AG08396 (cell line): ENCODE data around the gene SH2D1B.
A peak's percentile ranks its signal among the peaks of the same experiment; 100 is the strongest.

ENCODE experiments used
- DNase-seq: peaks from one replicate; pipeline ENCODE4 v3.0.0; 2012; ENCODE audit warnings: low spot score, mixed read lengths

SH2D1B gene

DNA sequence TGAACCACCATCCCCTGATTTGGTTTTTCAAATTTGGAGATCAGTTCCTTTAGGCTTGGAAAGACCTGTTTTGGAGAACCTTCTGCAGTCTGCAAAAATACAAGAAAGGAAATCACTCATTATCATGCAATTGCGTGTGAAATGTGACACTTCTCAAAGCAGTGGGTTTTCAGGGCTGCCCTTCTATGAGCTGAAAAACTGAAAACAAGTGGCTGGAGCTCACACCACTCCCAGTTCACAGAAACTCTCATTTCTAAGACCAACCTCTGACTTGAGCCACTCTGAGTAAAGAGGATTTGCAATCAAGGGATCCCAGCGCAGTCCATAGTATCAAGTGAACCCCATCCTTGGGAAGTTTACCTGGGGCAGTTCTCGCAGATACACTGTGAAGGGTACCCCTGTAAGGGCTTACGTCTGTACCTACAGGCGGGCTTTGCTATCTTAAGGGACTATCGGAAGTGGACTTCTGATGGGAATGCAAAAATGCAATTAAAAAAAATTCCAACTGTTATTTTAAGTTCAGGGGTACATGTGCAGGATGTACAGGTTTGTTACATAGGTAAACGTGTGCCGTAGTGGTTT, 12.8 kb downstream of the SH2D1B start:
- no peak for DNase-seq

DNA sequence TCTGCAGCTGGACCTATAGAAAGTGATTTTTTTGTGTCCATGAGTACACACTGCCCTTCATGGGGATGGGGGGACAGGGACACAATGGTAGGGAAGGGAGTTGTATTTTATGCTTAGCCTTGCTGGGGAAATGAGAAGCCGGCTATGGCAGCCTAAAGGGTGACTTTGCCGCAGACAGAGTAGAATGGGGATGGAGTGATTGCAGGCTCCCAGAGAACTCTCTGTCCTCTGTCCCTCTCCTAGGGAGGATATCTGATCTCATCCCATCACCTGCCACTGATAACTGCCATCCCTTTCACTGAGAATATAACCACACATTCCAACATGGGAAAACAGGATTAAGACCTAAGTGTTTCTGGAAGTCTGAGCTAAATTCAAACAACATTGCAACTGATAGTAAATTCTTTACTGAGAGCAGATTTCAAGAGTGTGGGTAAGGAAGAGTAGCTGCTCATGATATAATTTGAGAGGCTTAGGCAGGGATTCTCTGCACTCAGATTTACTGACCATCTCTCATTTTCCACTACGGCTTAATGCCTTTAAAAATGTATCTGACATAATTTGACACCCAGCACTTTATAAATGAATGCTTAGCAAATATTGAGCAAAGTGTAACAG, 13.9 kb downstream of the SH2D1B start:
- no peak for DNase-seq

DNA sequence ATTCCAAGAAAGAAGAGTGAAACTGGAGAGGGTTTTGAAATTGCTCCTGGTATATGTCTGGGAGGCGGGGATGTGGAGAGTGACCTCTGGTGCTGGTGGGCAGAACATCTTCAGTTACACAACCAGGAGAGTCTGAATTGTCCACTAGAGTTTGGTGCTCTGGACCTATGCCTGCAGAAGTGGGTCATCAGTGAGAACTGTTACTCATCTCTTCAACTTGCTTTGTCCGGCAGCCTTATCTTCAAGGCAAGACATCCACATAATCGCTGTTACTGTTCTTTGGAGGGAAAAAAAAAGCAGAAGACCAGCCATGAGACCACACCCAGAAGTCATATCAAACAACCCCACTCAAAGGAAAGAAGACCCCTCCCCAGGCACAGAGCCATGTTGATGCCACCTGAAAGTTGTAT, 14.9 kb downstream of the SH2D1B start:
- no peak for DNase-seq

DNA sequence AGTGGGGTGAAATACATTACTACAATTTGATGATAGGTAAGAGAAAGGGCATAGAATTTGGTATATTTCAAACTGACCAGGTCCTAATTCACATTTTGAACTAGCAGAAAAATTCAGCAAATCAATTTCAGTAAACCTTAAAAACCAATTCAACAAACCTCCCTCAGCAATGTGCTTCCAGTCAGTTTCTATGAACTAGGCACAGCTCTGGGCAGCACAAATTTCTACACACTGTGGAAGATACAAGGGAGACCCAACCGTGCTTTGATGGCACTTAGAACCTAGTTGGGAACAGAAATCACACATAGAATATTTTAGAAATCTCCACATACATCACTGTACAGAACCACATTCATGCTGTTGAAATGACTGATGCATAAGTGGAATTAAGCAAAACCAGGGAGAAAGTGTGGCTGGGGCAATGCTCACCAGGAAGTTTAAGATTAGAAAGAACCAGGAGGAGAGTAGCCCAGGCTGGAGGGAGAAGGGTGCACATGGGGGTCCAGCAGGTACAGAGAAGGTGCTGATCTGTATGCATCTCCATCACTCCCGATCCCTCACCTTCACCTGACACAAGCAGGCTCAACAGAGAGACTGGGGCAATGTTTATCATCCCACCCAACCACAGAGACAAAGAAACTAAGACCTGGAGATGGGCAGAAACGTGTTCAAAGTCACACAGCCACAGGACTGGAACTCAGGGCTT, 15.6 kb downstream of the SH2D1B start:
- no peak for DNase-seq

DNA sequence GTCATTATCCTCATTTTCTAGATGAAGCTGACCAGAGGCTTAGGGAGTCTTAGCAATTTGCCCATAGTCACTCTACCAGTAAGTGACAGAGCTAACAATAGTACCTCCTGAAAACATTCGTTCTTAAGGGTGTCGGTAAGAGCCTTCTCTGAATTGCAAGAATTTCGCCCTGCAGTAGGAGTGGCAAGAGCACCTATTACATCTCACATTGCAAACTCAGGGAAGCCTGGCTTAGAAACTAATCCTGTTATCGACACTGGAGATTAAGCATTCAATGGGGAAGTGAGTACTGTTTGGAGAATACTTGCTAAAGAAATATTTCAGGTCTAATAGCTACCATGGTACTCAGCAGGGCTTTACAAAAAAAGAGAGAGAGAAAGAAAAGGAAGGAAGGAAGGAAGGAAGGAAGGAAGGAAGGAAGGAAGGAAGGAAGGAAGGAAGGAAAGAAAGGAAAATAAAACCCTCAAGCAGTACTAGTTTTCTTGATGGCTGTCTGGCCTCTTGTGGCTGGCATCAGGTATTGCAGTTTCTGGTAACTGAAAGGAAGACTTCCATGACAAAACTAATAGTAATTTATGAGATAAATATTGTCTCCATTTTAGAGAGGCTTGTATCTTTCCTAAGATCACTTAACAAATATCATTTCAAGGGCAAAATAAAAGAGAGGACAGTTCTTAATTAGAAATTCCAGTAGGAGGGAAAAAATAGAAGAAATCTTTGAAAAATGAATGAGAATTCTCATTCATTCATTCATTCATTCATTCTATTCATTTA, 20.0 kb downstream of the SH2D1B start:
- peak; percentile 54 for DNase-seq

DNA sequence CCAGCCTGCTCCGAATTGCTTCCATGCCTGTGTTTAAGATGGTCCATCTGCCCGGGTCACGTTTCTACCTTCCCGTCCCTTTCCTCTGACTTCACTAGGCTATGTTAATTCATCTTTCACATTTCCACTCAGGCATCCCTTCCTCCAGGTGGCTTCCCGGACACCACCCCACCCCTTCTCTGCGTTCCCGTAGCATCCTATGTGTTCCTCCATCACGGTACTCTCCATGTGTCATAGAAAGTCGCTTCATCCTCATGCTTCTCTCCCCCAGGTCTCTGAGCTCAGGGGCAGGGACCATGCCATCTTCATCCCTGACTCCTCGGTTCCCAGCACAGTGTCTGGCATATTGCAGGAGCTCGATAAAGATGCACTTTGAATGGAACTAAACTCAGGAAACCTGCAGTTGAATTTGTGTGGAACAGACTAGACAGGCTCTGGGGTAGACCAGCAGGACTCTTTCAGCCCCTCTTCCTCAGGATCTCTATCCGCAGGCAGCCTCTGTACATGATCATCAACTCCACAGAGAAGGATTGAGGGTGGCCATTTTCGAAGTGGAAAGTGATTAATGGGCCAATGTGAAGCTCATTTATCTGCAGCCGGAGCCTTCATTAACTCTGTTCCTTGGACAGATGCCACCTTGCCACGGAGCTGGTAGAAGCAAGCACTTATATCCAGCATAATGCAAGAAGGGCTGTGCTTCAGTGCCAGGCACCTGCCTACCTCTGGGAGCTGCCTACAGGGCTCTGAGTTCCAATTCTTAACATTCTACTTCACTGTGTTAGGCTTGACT, 21.3 kb downstream of the SH2D1B start:
- no peak for DNase-seq

DNA sequence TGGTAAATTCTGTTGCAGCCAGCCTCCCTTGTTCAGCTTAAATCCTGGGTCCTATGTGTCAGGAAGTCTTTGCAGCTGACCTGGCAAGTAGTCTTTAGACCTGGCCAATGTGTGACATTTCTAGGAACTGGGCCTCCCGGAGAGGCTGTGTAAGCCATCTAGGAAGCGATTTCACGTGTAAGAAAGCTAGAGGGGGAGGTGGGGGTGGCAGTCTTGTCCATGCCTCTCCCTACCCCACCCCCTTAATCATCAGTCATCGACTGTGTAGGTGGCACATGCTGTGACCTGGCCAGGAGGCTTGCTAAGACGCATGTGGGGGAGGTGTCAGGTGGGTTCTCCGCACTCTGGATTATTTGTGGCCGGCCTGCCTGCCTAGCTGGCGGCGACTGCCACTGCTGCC, 22.0 kb downstream of the SH2D1B start:
- no peak for DNase-seq

DNA sequence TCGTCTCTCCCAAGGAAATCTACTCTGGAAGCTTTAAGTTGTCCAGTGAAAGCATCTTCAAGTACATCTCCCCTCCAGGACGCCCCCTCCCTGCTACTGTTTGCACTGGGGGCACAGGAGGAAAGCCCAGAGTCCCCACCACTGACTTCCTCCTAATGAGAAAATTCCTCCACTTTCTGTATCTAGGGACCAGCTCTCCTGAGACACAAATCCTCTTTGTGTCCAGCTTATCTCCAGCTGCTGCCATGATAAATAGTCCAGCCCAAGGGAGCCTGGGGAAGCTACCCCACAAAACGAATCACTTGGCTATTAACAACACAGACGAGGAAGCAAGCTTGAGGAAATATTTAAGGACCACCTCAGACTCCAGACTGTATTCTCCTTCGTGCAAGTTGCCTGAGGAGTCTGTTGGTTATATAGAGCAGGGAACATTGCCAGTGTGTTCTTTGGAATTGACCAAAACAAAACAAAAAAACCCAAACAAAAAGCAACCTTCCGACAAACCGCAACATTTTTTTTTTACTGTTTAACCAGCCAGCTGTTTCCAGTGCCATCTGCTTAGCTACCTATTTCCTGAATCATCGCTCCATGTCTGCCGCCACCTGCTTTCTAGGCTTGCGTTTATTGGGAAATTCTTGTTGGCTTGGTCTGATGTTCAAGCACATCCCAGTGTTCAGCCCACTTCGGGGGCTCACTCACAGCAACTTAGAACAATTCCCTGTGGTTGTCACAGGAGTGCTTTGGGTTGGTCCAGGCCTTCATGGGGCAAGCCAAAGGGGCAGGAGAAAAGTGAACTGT, 22.7 kb downstream of the SH2D1B start:
- no peak for DNase-seq

DNA sequence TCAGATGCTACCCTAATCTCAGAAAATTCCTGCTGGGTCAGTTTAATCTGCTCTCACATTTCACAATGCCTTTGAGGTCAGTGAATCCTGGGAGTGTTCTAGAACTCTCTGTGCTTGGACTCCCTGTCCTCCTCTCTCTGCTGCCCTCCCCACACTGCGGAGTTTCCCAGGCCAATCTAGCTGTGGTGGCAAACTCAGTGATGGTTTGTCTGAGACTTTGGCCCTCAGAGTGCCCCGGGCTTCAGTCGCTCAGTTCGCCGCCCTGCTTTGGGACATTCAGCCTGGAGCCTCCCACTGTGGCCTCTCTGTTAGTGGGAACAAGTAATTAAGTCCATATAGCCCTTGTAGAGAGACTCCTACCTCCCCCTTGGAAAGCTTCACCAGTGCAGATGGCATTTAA, 23.3 kb downstream of the SH2D1B start:
- no peak for DNase-seq

DNA sequence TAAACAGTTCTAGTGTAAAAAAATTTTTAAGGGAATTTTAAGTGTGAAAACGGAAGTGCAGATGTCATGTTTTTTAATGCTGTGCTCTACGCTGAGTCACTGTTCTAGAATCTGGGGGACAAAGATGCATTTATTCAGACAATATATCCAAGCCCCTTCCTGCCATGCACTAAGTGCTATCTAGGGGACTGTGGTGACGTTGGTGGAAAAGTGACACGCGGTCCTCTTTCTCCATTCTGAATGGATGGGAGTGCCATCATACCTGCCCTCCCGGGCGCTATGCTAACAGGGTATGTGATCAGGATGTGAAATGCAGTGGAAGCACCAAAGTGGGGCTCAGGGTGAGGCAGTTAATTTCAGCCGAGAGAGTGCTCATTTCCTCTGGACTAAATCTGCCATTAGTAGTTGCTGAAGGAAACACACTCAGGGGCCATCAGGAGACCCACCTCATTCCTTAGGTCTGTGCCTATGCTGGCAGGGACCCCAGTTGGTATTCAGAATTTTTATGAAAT, 23.8 kb downstream of the SH2D1B start:
- no peak for DNase-seq

DNA sequence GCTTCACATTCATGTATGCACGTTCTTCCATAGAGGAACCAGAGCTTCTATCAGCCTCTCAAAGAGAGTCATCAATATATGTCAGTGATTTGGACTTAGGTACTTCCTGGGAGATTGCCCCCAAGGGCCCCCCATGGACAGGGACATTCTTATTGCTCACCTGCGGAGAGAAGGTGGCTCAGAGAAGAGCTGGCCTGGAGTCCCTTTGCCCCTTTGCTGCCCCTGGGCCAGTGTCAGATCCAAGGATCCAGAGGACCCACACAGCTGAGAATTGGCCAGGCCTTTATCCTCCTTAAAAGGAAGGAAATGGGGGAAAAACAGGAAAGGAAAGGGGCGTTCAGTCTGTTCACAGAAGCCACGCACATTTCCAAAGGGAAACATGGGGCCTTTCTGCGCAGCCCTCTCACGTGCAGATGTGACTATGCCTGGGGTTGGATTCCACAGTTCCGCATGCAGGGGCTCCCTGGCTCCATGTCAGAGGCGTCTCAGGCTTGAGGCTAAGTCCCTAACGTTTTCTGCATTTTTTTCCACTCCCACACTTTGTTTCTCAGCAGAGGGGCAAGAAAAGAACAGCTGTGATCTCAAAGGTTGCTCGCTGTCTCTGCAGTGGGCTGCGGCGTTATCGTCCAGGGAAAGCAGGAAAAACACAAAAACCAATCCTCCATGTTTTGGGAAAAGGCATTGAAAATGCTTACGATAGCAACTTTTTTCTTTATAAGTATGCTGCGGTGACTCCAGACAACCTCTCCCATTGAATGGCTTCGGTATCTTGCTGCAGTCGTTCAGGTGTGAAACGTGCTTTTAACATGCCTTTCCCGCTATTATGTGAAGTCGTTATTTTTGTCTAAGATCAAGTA, 24.5 kb downstream of the SH2D1B start:
- no peak for DNase-seq

DNA sequence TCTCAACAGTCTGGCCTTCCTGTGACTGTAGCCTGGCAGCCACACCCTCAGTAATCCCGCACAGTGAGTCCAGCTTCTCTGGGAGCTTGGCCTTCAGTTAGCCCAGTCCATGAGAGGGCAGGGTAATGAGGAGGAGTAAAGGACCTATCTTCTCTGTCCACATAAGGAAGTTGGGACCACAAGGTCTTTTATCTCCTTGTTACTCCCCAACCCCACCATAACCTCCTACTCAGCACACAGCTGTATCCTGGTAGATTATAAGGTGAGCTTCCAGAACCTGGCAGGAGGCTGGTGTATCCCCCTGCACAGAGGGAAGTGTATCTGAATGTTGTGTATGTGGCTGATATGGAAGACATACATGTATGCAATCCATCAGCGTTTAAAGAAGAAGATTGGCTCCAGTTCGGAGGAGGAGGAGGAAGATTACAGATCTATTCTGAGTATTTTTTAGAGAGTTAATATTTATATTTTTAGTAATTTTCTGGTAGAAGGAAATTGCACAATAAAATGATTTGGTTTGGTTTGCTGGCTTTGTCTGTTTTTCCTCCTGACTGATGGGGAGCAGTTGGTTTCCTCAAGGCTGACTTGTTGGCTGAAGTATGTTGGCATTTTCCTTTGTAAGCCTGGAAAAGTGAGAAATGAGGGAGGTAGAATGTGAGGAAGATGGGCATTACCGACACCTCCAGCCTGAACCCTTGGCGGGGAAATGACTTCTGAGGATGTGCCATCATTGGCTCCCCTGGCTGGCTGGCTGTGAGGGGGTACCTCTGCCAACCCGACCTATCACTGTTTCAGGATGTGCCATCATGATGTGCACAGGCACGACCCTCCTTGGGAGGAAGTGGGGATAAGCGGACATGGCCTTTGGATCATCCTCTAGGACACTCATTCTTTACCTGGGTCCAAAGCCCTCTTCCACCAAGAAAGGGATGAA, 25.4 kb downstream of the SH2D1B start:
- no peak for DNase-seq

DNA sequence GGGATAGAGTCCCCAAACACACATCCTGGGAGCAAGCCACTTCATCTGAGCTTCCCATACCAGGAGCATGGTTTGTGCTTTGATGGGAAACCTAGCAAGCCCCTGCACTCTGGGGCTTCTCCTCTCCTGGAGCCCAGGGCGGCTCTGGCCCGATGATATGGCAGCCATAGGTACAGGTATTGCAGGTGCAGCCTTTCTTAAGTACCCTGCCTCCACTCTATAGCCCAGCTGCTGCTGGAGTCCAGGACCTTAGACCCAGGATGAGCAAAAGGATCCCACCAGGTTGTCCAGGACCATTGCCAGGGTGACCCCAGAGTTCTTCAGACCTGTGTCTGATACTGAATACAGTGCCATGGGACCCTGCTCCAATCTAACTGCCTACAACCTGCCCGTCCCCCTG, 26.2 kb downstream of the SH2D1B start:
- DNase-seq, result no peak

DNA sequence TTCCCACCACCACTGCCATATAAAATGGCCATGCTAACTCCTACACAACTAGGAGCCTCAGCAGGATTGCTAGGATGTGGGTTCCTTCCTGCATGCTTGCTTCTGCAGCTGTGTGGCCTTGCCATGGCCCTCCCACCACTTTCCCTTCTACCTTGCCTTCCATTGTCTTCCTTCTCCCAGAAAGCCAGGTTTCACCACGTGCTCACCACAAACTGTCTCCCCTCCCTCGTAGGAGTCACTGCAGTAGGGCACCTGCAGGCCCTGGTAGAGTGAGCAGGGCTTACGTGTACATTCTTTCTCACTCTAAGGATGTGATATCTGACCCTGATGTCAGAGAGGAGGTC, 26.7 kb downstream of the SH2D1B start:
- DNase-seq, result no peak

DNA sequence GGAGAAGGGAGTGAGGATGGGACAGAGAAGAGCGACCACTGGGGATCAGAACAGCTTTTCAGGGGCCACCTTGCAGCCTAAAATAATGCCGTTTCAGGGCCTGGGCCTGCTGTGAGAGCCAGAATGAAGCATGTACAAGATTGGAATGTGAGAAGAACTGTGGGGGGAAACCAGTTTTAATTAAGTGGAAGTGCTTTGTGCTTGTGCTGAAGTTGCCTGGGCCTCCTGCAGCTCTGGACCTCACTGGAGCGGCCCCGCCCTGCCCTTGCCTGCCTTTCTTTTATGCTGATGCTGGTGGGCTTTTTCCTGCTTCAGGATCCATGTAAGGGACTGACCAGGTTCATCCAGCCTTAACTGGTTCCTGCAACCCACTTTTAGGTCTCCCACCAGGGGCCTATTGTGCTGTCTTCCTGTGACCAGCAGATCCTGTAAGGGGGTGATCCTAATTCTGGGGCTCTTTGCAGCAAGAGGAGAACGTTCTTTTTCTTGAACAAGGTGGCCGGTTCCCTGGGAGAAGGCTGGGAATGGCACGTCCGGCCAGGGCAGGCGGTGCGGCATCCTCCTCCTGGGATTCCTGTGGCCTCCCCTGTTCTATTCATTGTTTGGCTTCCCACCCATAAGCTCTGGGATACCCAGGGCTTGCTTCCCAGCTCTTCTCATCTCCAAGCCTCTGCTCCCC, 27.2 kb downstream of the SH2D1B start:
- DNase-seq, result no peak

DNA sequence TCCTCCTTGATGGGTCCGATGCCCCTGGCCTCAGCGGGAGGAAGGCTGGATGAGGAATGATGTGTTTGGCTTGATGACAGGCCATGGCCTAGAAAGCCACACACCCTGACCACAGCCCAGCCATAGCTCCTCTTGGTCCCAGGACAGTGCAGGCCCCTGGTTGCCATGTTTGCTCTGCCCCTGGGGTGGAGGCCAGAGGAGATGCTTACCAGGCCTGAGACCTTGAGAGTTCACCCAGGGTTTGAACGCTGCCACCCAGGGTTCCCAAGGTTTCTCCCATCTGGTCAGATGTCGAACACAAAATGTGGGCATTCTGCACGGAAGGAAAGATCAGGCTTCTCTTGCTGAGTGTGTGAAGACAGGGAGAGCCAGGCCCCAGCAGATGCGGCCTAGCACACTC, 27.8 kb downstream of the SH2D1B start:
- no peak for DNase-seq

DNA sequence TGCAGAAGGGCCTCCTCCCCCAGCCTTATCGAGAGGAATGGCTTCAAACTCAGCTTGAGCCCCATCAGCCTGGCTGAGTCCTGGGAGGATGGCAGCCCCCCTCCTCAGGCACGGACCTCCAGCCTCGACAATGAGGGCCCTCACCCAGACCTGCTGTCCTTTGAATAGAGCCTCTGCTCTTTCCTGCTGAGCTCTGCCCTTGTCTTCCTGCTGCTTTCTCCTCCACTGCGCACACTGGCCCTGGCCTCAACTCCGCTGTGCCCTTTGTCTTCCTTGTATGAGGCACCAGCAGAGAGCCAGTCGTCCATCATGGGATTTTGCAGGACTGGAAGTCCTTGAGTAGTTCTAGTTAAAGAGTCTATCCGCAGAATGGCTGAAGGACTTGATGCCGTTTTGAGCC, 28.4 kb downstream of the SH2D1B start:
- DNase-seq, result no peak

DNA sequence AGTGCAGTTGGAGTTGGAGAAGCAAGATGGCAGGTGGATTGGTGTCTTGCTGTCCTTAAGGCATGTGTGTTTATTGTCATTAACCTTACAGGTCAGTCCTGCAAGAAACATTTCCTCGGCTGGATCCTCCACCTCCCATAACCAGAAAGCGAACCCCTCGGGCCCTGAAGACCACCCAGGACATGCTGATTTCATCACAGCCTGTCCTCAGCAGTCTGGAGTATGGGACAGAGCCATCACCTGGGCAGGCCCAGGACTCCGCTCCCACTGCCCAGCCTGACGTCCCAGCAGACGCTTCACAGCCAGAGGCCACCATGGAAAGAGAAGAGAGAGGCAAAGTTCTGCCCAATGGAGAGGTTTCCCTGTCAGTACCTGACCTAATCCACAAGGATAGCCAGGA, 28.8 kb downstream of the SH2D1B start:
- no peak for DNase-seq
